ENCODE results near the gene STK38L.

DNA sequence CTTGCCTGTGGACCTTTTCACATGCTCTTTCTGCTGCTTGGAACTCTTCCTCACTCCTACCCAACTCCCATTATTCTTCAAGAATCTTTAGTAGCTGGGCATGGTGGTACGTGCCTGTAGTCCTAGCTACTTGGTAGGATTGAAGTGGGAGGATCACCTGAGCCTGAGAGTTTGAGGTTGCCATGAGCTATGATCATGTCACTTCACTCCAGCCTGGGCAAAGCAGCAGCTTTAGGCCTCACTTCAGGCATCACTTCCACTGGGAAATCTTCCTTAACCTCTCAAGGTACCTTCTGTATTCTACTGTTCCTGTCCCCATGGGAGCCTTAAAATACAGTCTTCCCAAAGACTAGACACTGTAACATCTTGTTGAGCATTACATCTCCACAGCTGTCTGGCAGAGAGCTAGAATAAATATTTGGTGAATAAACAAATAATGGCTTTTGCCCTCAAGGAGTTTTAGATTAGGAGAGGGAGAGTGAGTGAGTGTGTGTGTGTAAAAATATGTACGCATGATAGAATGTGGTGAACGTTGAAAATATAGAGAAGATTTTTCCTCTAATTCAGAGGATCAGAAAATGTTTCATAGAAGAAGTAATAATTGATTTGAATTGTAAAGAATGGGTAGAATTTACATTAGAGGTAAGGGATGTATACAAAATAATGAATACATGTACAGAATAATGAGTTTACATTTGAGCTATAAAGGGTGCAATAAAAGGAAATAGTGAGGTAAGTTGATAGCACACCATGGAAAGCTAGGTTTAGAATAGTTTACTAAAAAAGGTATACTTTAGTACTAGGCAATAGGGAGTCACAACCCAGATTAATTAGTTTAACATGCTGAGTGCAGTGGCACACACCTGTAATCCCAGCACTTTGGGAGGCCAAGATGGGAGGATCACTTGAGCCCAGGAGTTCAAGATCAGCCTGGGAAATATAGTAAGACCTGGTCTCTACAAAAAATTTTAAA, 59.3 kb downstream of the STK38L start:
- TF ChIP-seq, protein P1, sequence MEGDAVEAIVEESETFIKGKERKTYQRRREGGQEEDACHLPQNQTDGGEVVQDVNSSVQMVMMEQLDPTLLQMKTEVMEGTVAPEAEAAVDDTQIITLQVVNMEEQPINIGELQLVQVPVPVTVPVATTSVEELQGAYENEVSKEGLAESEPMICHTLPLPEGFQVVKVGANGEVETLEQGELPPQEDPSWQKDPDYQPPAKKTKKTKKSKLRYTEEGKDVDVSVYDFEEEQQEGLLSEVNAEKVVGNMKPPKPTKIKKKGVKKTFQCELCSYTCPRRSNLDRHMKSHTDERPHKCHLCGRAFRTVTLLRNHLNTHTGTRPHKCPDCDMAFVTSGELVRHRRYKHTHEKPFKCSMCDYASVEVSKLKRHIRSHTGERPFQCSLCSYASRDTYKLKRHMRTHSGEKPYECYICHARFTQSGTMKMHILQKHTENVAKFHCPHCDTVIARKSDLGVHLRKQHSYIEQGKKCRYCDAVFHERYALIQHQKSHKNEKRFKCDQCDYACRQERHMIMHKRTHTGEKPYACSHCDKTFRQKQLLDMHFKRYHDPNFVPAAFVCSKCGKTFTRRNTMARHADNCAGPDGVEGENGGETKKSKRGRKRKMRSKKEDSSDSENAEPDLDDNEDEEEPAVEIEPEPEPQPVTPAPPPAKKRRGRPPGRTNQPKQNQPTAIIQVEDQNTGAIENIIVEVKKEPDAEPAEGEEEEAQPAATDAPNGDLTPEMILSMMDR (IDR thresholded peaks at IDR 0.05): no peak
- no peak for TF ChIP-seq POLR2A (IDR thresholded peaks at IDR 0.05)
